Lung (tissue), 12 donors: Measurements from ENCODE around the gene GREB1L. TPM values are rescaled to one million over a fixed set of nuclear protein-coding genes. Genes with fewer than 3 reads are reported as not detected.
"Not testable (repeated sequence)": the region's sequence is repeated elsewhere in the genome, so short reads cannot be mapped to it uniquely, and the experiment has no call there.

Source experiments
- ATAC-seq: fragments of 200-7000 bp; cut with Tn5 transposase; one replicate; pipeline ENCODE4 v1.9.1; 2020; ENCODE audit warnings: moderate number of reproducible peaks; ENCODE audit not compliant: insufficient read depth, low FRiP score
- DNase-seq, 3 donors: peaks; one replicate each; pipeline ENCODE4 v3.0.0-alpha.2; 2013 to 2017
- H3K27ac ChIP-seq, 2 donors: one replicate each; pipeline ENCODE4 v1.5.1; 2013; ENCODE audit warnings: mild to moderate bottlenecking in 2 of 2, moderate library complexity in 2 of 2, control low read depth in 1 of 2, inconsistent platforms in 1 of 2, low read depth in 1 of 2, low read length in 1 of 2
- H3K27me3 ChIP-seq, 3 donors: one replicate each; pipeline ENCODE4 v1.5.1; 2013; ENCODE audit warnings: low read length in 2 of 3; ENCODE audit not compliant: control insufficient read depth in 3 of 3, insufficient read depth in 3 of 3
- H3K36me3 ChIP-seq, 4 donors: one replicate each; pipeline ENCODE4 v1.5.1; 2013; ENCODE audit warnings: low read length in 4 of 4, mild to moderate bottlenecking in 1 of 4, moderate library complexity in 1 of 4; ENCODE audit not compliant: control insufficient read depth in 4 of 4, insufficient read depth in 4 of 4
- H3K4me1 ChIP-seq, 5 donors: one replicate each; pipeline ENCODE4 v1.5.1; 2013; ENCODE audit warnings: low read length in 5 of 5, mild to moderate bottlenecking in 2 of 5, moderate library complexity in 1 of 5; ENCODE audit not compliant: control insufficient read depth in 5 of 5, insufficient read depth in 5 of 5
- H3K4me3 ChIP-seq: one replicate; pipeline ENCODE4 v1.5.1; 2013; ENCODE audit warnings: mild to moderate bottlenecking, control low read depth, moderate library complexity
- H3K9ac ChIP-seq, 2 donors: one replicate each; pipeline ENCODE4 v1.5.1; 2013; ENCODE audit warnings: low read length in 2 of 2, control low read depth in 1 of 2; ENCODE audit not compliant: insufficient read depth in 1 of 2
- H3K9me3 ChIP-seq, 4 donors: one replicate each; pipeline ENCODE4 v1.5.1; 2013; ENCODE audit warnings: low read length in 3 of 4, mild to moderate bottlenecking in 1 of 4, moderate library complexity in 1 of 4; ENCODE audit not compliant: control insufficient read depth in 4 of 4, insufficient read depth in 3 of 4
- CTCF ChIP-seq: IDR thresholded peaks from 2 replicates; pipeline ENCODE4 v1.5.1; 2012; ENCODE audit warnings: mild to moderate bottlenecking; ENCODE audit errors: control extremely low read depth, extremely low read depth
- WGBS, 2 donors: extraction: QIAGEN DNeasy Blood & Tissue Kit; methylation state at CpG; one replicate each; pipeline ENCODE4 v1.1.7; 2013; 5-methylcytosine and 5-hydroxymethylcytosine counted together
- polyA plus RNA-seq, 2 donors: library from polyadenylated mRNA; stranded (reverse); fragments of 200-250 nt; gene quantifications; one replicate each; pipeline ENCODE4 v1.2.1, GENCODE V29; 2013
- total RNA-seq, 2 donors: library from RNA; depleted of rRNA in 1 of 2; stranded (reverse); fragments of >200 nt in 1 of 2; gene quantifications; one replicate each; pipeline ENCODE4 v1.2.1, GENCODE V29; 2014 to 2021
- donor health status: control.
- donor health status: control.
- donor health status: Bipolar disorder and iron deficiency.
- donor health status: healthy.
- donor health status: DM: yes; HTN: yes; CAD: no.

GREB1L gene
- total and polyA plus RNA-seq, 4 donors = 0.08 to 1.2 (median 0.41) TPM

GRCh38 chr18:21313576-21313975, 71.5 kb downstream of the GREB1L start:
- DNase-seq = no peak
- WGBS, 2 donors = 92 to 94% methylated on average over 1 of the region's 1 CpG

GRCh38 chr18:21314724-21315123, 72.7 kb downstream of the GREB1L start:
- TF ChIP-seq CTCF = no peak
- no peak overlapping the region for H3K9ac ChIP-seq
- no peak overlapping the region for H3K27ac ChIP-seq
- H3K4me1 ChIP-seq = no peaks in the 10 kb centered on the region
- ATAC-seq (no peak), DNase-seq (no peak)
- H3K9me3 ChIP-seq = peaks cover 0 to 2% (median 0%) of the 10 kb centered on the region in 4 donors
- H3K36me3 ChIP-seq = no peaks in the 10 kb centered on the region
- H3K4me3 ChIP-seq = no peak overlapping the region
- no peaks in the 10 kb centered on the region for H3K27me3 ChIP-seq

More at GRCh38 chr18:21313576-21313975, 71.5 kb downstream of the GREB1L start:
- TF ChIP-seq CTCF = no peak
- H3K4me3 ChIP-seq = no peak overlapping the region
- no peaks in the 10 kb centered on the region for H3K27me3 ChIP-seq
- no peak overlapping the region for H3K9ac ChIP-seq
- no peak overlapping the region for H3K27ac ChIP-seq
- peaks cover 0 to 2% (median 0%) of the 10 kb centered on the region in 4 donors for H3K9me3 ChIP-seq
- no peaks in the 10 kb centered on the region for H3K4me1 ChIP-seq
- no peak for ATAC-seq
- no peaks in the 10 kb centered on the region for H3K36me3 ChIP-seq

- not testable (repeated sequence) for H3K4me3 ChIP-seq, DNase-seq, ATAC-seq, H3K9me3 ChIP-seq, H3K4me1 ChIP-seq, H3K27me3 ChIP-seq, H3K9ac ChIP-seq, H3K27ac ChIP-seq, H3K36me3 ChIP-seq
- WGBS, 2 donors = 92 to 96% methylated on average over 5 of the region's 5 CpGs
These were observed 73.1 kb downstream of the GREB1L start for GRCh38 chr18:21315126-21315525.

- Histone ChIP-seq H3K27ac (no peak overlapping the region), H3K27me3 (no peaks in the 10 kb centered on the region), H3K9me3 (peaks cover 0 to 2% (median 0%) of the 10 kb centered on the region in 4 donors), H3K4me1 (no peaks in the 10 kb centered on the region), H3K9ac (no peak overlapping the region), H3K4me3 (no peak overlapping the region), H3K36me3 (no peaks in the 10 kb centered on the region)
- ATAC-seq (no peak), DNase-seq (no peak)
- 68 to 73% methylated on average over 9 of the region's 9 CpGs for WGBS, 2 donors
- no peak for TF ChIP-seq CTCF
These were observed 73.7 kb downstream of the GREB1L start for GRCh38 chr18:21315741-21316197.
